CD14-positive monocyte (primary cell): Measurements from ENCODE around the gene HTR5A. TPM values are rescaled to one million over a fixed set of nuclear protein-coding genes. Genes with fewer than 3 reads are reported as not detected.

Experiments
- DNase-seq, 3 donors: peaks; one replicate each; pipeline ENCODE4 v3.0.0-alpha.2; 2011 to 2022
- H2AFZ ChIP-seq: 2 replicates; pipeline ENCODE4 v1.6.0; 2012; ENCODE audit warnings: mild to moderate bottlenecking, low read depth, low read length, inconsistent platforms; ENCODE audit not compliant: insufficient read depth, poor library complexity, severe bottlenecking
- H3K27ac ChIP-seq, 2 donors: 1 replicate in 1 of 2; 2 replicates in 1 of 2; pipeline ENCODE4 v1.5.1; 2012 to 2013; ENCODE audit warnings: low read length in 2 of 2, control low read depth in 1 of 2, inconsistent platforms in 1 of 2, low read depth in 1 of 2, mild to moderate bottlenecking in 1 of 2
- H3K27me3 ChIP-seq, 2 donors: one replicate each; pipeline versions ENCODE4 v1.6.0 to v1.6.1; 2011 to 2013; ENCODE audit warnings: low read length in 2 of 2; ENCODE audit not compliant: control insufficient read depth in 2 of 2, insufficient read depth in 2 of 2
- H3K36me3 ChIP-seq, 2 donors: replicated peaks in 1 of 2; 1 replicate in 1 of 2; 2 replicates in 1 of 2; pipeline versions ENCODE4 v1.5.1 to v1.6.1; 2012 to 2013; ENCODE audit warnings: low read length in 2 of 2, control low read depth in 1 of 2, inconsistent platforms in 1 of 2, mild to moderate bottlenecking in 1 of 2; ENCODE audit not compliant: insufficient read depth in 2 of 2, control insufficient read depth in 1 of 2
- H3K4me1 ChIP-seq, 2 donors: 1 replicate in 1 of 2; 2 replicates in 1 of 2; pipeline versions ENCODE4 v1.5.1 to v1.6.1; 2012 to 2013; ENCODE audit warnings: low read length in 2 of 2, control low read depth in 1 of 2, inconsistent platforms in 1 of 2, mild to moderate bottlenecking in 1 of 2, moderate library complexity in 1 of 2; ENCODE audit not compliant: insufficient read depth in 2 of 2, control insufficient read depth in 1 of 2
- H3K4me2 ChIP-seq: replicated peaks from 2 replicates; pipeline ENCODE3; 2012; ENCODE audit warnings: low read length, moderate library complexity, mild to moderate bottlenecking; ENCODE audit not compliant: poor library complexity, severe bottlenecking; ENCODE audit errors: extremely low read depth
- H3K4me3 ChIP-seq, 3 experiments: fragments of 200-600 bp in 1 of 3; sonication (generic) in 1 of 3; replicated peaks in 1 of 3; 1 replicate in 2 of 3; 2 replicates in 1 of 3; pipeline ENCODE4 v1.5.1; 2011 to 2013; ENCODE audit warnings: low read length in 3 of 3, mild to moderate bottlenecking in 3 of 3, control low read depth in 2 of 3, low read depth in 2 of 3, inconsistent platforms in 1 of 3, moderate library complexity in 1 of 3
- H3K79me2 ChIP-seq: 2 replicates; pipeline ENCODE4 v1.6.0; 2012; ENCODE audit warnings: mild to moderate bottlenecking, control low read depth, inconsistent platforms, low read length, moderate library complexity; ENCODE audit not compliant: insufficient read depth
- H3K9ac ChIP-seq: 2 replicates; pipeline ENCODE4 v1.6.0; 2017; ENCODE audit warnings: low read length, mild to moderate bottlenecking; ENCODE audit not compliant: insufficient read depth, poor library complexity, severe bottlenecking
- H3K9me3 ChIP-seq, 2 donors: replicated peaks in 1 of 2; 1 replicate in 1 of 2; 2 replicates in 1 of 2; pipeline versions ENCODE4 v1.5.1 to v1.6.1; 2012 to 2013; ENCODE audit warnings: low read length in 2 of 2, control low read depth in 1 of 2; ENCODE audit not compliant: control insufficient read depth in 1 of 2, insufficient read depth in 1 of 2
- H4K20me1 ChIP-seq: 2 replicates; pipeline ENCODE4 v1.6.0; 2012; ENCODE audit warnings: mild to moderate bottlenecking, low read length, control low read depth, moderate library complexity; ENCODE audit not compliant: insufficient read depth
- H3K27ac Mint-ChIP-seq, 7 donors: one replicate each; pipeline ENCODE4 v1.8.0; 2020; ENCODE audit warnings: mild to moderate bottlenecking in 7 of 7, mixed read lengths in 7 of 7, moderate library complexity in 6 of 7, inconsistent platforms in 2 of 7
- H3K27me3 Mint-ChIP-seq, 3 donors: one replicate each; pipeline ENCODE4 v1.8.0; 2021 to 2022; ENCODE audit warnings: low read depth in 3 of 3, mild to moderate bottlenecking in 3 of 3, mixed read lengths in 3 of 3, moderate library complexity in 3 of 3, inconsistent platforms in 1 of 3
- H3K36me3 Mint-ChIP-seq, 2 donors: one replicate each; pipeline ENCODE4 v1.8.0; 2020; ENCODE audit warnings: mixed read lengths in 2 of 2, inconsistent platforms in 1 of 2, mild to moderate bottlenecking in 1 of 2
- H3K4me1 Mint-ChIP-seq: one replicate; pipeline ENCODE4 v1.8.0; 2020; ENCODE audit warnings: mild to moderate bottlenecking, mixed read lengths
- H3K4me3 Mint-ChIP-seq, 2 donors: one replicate each; pipeline ENCODE4 v1.8.0; 2020; ENCODE audit warnings: mild to moderate bottlenecking in 2 of 2, mixed read lengths in 2 of 2, moderate library complexity in 1 of 2
- H3K9me3 Mint-ChIP-seq, 7 donors: one replicate each; pipeline ENCODE4 v1.8.0; 2020 to 2022; ENCODE audit warnings: mixed read lengths in 7 of 7, mild to moderate bottlenecking in 6 of 7, moderate library complexity in 6 of 7, inconsistent platforms in 2 of 7
- CTCF ChIP-seq: fragments of 200-600 bp; IDR thresholded peaks from one replicate; pipeline ENCODE4 v1.8.0; 2022; ENCODE audit warnings: antibody characterized with exemption, mild to moderate bottlenecking
- WGBS: methylation state at CpG from one replicate; pipeline ENCODE4 v1.1.5; 2013; ENCODE audit warnings: missing lambda C conversion rate; ENCODE audit not compliant: insufficient coverage; 5-methylcytosine and 5-hydroxymethylcytosine counted together
- intact Hi-C, 2 donors: fragments of 100-400 bp; cut with micrococcal nuclease; formaldehyde crosslinking; loops; one replicate each; pipeline versions ENCODE4 v1.15.0 to v1.15.1; 2023
- polyA plus RNA-seq, 3 donors: library from polyadenylated mRNA; depleted of rRNA in 1 of 3; unstranded in 2 of 3; stranded (reverse) in 1 of 3; fragments of 300-500 nt in 2 of 3; fragments of >200 nt in 1 of 3; fragmentation: Illumina TruSeq in 2 of 3; gene quantifications; 1 replicate in 2 of 3; 2 replicates in 1 of 3; pipeline ENCODE4 v1.2.3, GENCODE V29; 2012 to 2021

The HTR5A gene
- polyA plus RNA-seq, 3 donors, result not detected

GRCh38 chr7:155097338-155097737, 27.2 kb downstream of the HTR5A start:
- no peak overlapping the region for H3K27ac Mint-ChIP-seq
- Histone ChIP-seq H3K9ac (no peak overlapping the region), H3K4me1 (no peaks in the 10 kb centered on the region), H3K36me3 (no peaks in the 10 kb centered on the region), H2AFZ (no peak overlapping the region), H3K4me3 (no peak overlapping the region), H4K20me1 (no peaks in the 10 kb centered on the region), H3K27me3 (no peaks in the 10 kb centered on the region), H3K4me2 (no peak overlapping the region), H3K9me3 (peaks cover 0 to 5% of the 10 kb centered on the region in 2 donors), H3K79me2 (no peaks in the 10 kb centered on the region), H3K27ac (no peak overlapping the region)
- peaks cover 0 to 22% (median 7%) of the 10 kb centered on the region in 7 donors for H3K9me3 Mint-ChIP-seq
- no peaks in the 10 kb centered on the region for H3K4me1 Mint-ChIP-seq
- peaks cover 2 to 9% (median 4%) of the 10 kb centered on the region in 3 donors for H3K27me3 Mint-ChIP-seq
- no peak for TF ChIP-seq CTCF
- intact Hi-C loops, result no loop called here
- no peak overlapping the region for H3K4me3 Mint-ChIP-seq
- no peaks in the 10 kb centered on the region for H3K36me3 Mint-ChIP-seq
- no peak for DNase-seq
- WGBS, result 68% methylated on average over 3 of the region's 3 CpGs

DNA sequence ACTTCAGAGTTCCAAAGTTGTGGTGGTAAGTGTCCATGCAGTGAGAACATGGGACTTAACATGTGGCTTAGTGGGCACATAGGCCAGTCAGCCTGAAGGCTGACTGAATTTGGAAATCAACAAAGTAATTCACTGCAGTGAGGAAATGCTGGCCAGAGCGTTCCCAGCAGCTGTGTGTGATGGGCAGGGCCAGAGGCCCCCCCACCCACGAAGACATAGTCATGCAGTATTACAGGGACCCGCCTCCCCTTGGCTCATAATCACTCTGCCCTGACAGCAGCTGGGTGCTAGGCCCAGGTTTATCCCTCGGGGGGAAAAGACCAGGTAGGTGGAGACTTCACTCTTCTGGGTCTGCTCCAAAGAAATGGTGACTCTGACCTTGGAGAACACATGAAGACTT, 33.7 kb downstream of the HTR5A start:
- H3K4me3 Mint-ChIP-seq, result no peak overlapping the region
- no peaks in the 10 kb centered on the region for H3K36me3 Mint-ChIP-seq
- no peaks in the 10 kb centered on the region for H3K4me1 Mint-ChIP-seq
- H3K27ac ChIP-seq, result no peak overlapping the region
- no peaks in the 10 kb centered on the region for H3K27me3 ChIP-seq
- H3K9ac ChIP-seq, result no peak overlapping the region
- H3K9me3 ChIP-seq, result no peaks in the 10 kb centered on the region
- TF ChIP-seq CTCF, result no peak
- H3K4me1 ChIP-seq, result no peaks in the 10 kb centered on the region
- peaks cover 0 to 6% (median 1%) of the 10 kb centered on the region in 3 donors for H3K27me3 Mint-ChIP-seq
- H3K4me3 ChIP-seq, result no peak overlapping the region
- H3K27ac Mint-ChIP-seq, result no peak overlapping the region
- DNase-seq, result no peak
- H3K4me2 ChIP-seq, result no peak overlapping the region
- no peaks in the 10 kb centered on the region for H4K20me1 ChIP-seq
- no peak overlapping the region for H2AFZ ChIP-seq
- no peaks in the 10 kb centered on the region for H3K79me2 ChIP-seq
- WGBS, result 54% methylated on average over 4 of the region's 4 CpGs
- peaks cover 0 to 4% (median 0%) of the 10 kb centered on the region in 7 donors for H3K9me3 Mint-ChIP-seq
- intact Hi-C loops, result no loop called here
- H3K36me3 ChIP-seq, result no peaks in the 10 kb centered on the region
